ENCODE measurements around the gene ZSWIM4. TPM values are rescaled to one million over a fixed set of nuclear protein-coding genes. Genes with fewer than 3 reads are reported as not detected.
A peak's percentile ranks its signal among the peaks of the same experiment; 100 is the strongest.
"Not testable (repeated sequence)": the region's sequence is repeated elsewhere in the genome, so short reads cannot be mapped to it uniquely, and the experiment has no call there.

ZSWIM4 gene
- total RNA-seq, 1 donor from 2014 or later: 23.6 TPM

- peaks cover 11% of the 10 kb centered on the region for H3K36me3 Mint-ChIP-seq
- no peaks in the 10 kb centered on the region for H3K27me3 Mint-ChIP-seq (ENCODE audit: low read depth)
- TF ChIP-seq CTCF (IDR thresholded peaks at IDR 0.05; ENCODE audit: unreplicated experiment): no peak
- no peak overlapping the region for H3K27ac Mint-ChIP-seq
- DNase-seq (ENCODE audit: low spot score in 2 of 2, unreplicated experiment in 2 of 2): no peak
- H3K9me3 Mint-ChIP-seq: no peaks in the 10 kb centered on the region
- H3K4me1 Mint-ChIP-seq: peaks cover 14% of the 10 kb centered on the region
- no peak overlapping the region for H3K4me3 Mint-ChIP-seq
Measured at GRCh38 chr19:13770013-13770635, 25.1 kb upstream of the ZSWIM4 start.

- H3K9me3 Mint-ChIP-seq: no peaks in the 10 kb centered on the region
- H3K27me3 Mint-ChIP-seq (ENCODE audit: low read depth): no peaks in the 10 kb centered on the region
- H3K36me3 Mint-ChIP-seq: peaks cover 18% of the 10 kb centered on the region
- no peak for TF ChIP-seq CTCF (IDR thresholded peaks at IDR 0.05; ENCODE audit: unreplicated experiment)
- peak; percentile 68 to 81 for DNase-seq (ENCODE audit: low spot score in 2 of 2, unreplicated experiment in 2 of 2)
- H3K4me3 Mint-ChIP-seq: peak within 1 kb of the TSS; percentile 95
- H3K4me1 Mint-ChIP-seq: peaks cover 22% of the 10 kb centered on the region
- peak within 1 kb of the TSS; percentile 98 for H3K27ac Mint-ChIP-seq
Measured at GRCh38 chr19:13774217-13775191, 20.7 kb upstream of the ZSWIM4 start, which contains the start of gene C19orf53. Gene C19orf53 (plus strand): TSS chr19:13774456. CDS start chr19:13774478, 22 bp downstream.

- no peak for TF ChIP-seq CTCF (IDR thresholded peaks at IDR 0.05; ENCODE audit: unreplicated experiment)
- Mint-ChIP-seq H3K27ac (no peak overlapping the region), H3K27me3 (ENCODE audit: low read depth) (no peaks in the 10 kb centered on the region), H3K4me1 (peaks cover 29% of the 10 kb centered on the region), H3K9me3 (no peaks in the 10 kb centered on the region), H3K36me3 (peaks cover 13% of the 10 kb centered on the region), H3K4me3 (no peak overlapping the region)
- no peak for DNase-seq (ENCODE audit: low spot score in 2 of 2, unreplicated experiment in 2 of 2)
Measured at GRCh38 chr19:13778398-13778797, 16.8 kb upstream of the ZSWIM4 start.

- H3K9me3 Mint-ChIP-seq: no peaks in the 10 kb centered on the region
- no peak for TF ChIP-seq CTCF (IDR thresholded peaks at IDR 0.05; ENCODE audit: unreplicated experiment)
Measured at GRCh38 chr19:13778847-13779246, 16.4 kb upstream of the ZSWIM4 start.

GRCh38 chr19:13779794-13780193, 15.4 kb upstream of the ZSWIM4 start:
- Mint-ChIP-seq H3K4me1 (peaks cover 25% of the 10 kb centered on the region), H3K36me3 (peaks cover 13% of the 10 kb centered on the region)
- DNase-seq (ENCODE audit: low spot score in 2 of 2, unreplicated experiment in 2 of 2); H3K9me3 Mint-ChIP-seq; H3K27me3 Mint-ChIP-seq (ENCODE audit: low read depth); H3K27ac Mint-ChIP-seq; H3K4me3 Mint-ChIP-seq: not testable (repeated sequence)

More at GRCh38 chr19:13778847-13779246, 16.4 kb upstream of the ZSWIM4 start:
- Mint-ChIP-seq H3K4me3 (no peak overlapping the region), H3K27me3 (ENCODE audit: low read depth) (no peaks in the 10 kb centered on the region), H3K4me1 (peaks cover 29% of the 10 kb centered on the region), H3K27ac (no peak overlapping the region), H3K36me3 (peaks cover 13% of the 10 kb centered on the region)
- no peak for DNase-seq (ENCODE audit: low spot score in 2 of 2, unreplicated experiment in 2 of 2)

GRCh38 chr19:13781547-13781946, 13.7 kb upstream of the ZSWIM4 start:
- no peak for DNase-seq (ENCODE audit: low spot score in 2 of 2, unreplicated experiment in 2 of 2)
- H3K4me3 Mint-ChIP-seq: no peak overlapping the region
- peaks cover 16% of the 10 kb centered on the region for H3K4me1 Mint-ChIP-seq
- no peak overlapping the region for H3K27ac Mint-ChIP-seq
- H3K36me3 Mint-ChIP-seq: peaks cover 13% of the 10 kb centered on the region
- H3K27me3 Mint-ChIP-seq (ENCODE audit: low read depth): no peaks in the 10 kb centered on the region
- no peaks in the 10 kb centered on the region for H3K9me3 Mint-ChIP-seq
- no peak for TF ChIP-seq CTCF (IDR thresholded peaks at IDR 0.05; ENCODE audit: unreplicated experiment)

Measured in mesothelial cell of epicardium (in vitro differentiated cells).